ENCODE measurements around the gene RPGRIP1L.

- TF ChIP-seq, protein P1, sequence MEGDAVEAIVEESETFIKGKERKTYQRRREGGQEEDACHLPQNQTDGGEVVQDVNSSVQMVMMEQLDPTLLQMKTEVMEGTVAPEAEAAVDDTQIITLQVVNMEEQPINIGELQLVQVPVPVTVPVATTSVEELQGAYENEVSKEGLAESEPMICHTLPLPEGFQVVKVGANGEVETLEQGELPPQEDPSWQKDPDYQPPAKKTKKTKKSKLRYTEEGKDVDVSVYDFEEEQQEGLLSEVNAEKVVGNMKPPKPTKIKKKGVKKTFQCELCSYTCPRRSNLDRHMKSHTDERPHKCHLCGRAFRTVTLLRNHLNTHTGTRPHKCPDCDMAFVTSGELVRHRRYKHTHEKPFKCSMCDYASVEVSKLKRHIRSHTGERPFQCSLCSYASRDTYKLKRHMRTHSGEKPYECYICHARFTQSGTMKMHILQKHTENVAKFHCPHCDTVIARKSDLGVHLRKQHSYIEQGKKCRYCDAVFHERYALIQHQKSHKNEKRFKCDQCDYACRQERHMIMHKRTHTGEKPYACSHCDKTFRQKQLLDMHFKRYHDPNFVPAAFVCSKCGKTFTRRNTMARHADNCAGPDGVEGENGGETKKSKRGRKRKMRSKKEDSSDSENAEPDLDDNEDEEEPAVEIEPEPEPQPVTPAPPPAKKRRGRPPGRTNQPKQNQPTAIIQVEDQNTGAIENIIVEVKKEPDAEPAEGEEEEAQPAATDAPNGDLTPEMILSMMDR (IDR thresholded peaks at IDR 0.05): no peak
- TF ChIP-seq POLR2A (IDR thresholded peaks at IDR 0.05) (no peak), EP300 (IDR thresholded peaks at IDR 0.05) (no peak)
These were observed 22.9 kb downstream of the RPGRIP1L start for GRCh38 chr16:53680756-53681155.

Measured in tibial nerve (tissue), 4 donors.